HepG2 (cell line): ENCODE data around the gene NF2. TPM values are rescaled to one million over a fixed set of nuclear protein-coding genes. Genes with fewer than 3 reads are reported as not detected.

Experiments
- CENPBD1 ChIP-seq: sonication (generic); formaldehyde crosslinking; IDR thresholded peaks from 2 replicates; pipeline ENCODE4 v1.8.0; 2022; ENCODE audit warnings: missing genetic modification reagents, low read depth, mild to moderate bottlenecking, borderline replicate concordance
- ELF4 ChIP-seq: sonication (generic); formaldehyde crosslinking; IDR thresholded peaks from 2 replicates; pipeline ENCODE4 v1.5.0; 2020; ENCODE audit warnings: missing genetic modification reagents, mild to moderate bottlenecking, moderate library complexity, borderline replicate concordance
- EP300 ChIP-seq, 3 experiments: sonication (generic) in 1 of 3; formaldehyde crosslinking in 1 of 3; IDR thresholded peaks; 2 replicates each; pipeline versions ENCODE4 v1.5.1 to v1.6.1; 2011 to 2020; ENCODE audit warnings: low read depth in 2 of 3, low read length in 2 of 3, borderline replicate concordance in 1 of 3, improper control_type of control experiment in 1 of 3, mild to moderate bottlenecking in 1 of 3, missing genetic modification reagents in 1 of 3, moderate library complexity in 1 of 3
- NR2F1 ChIP-seq, 2 experiments: fragments of 450-650 bp in 1 of 2; formaldehyde crosslinking in 1 of 2; IDR thresholded peaks; 2 replicates each; pipeline versions ENCODE4 v1.5.0 to v1.6.1; 2016 to 2020; ENCODE audit warnings: mild to moderate bottlenecking in 1 of 2, missing compliant biosample characterization in 1 of 2, missing genetic modification reagents in 1 of 2, moderate library complexity in 1 of 2
- PRMT3 ChIP-seq: sonication (generic); formaldehyde crosslinking; IDR thresholded peaks from 2 replicates; pipeline ENCODE4 v1.8.1; 2022; ENCODE audit warnings: low read depth, mild to moderate bottlenecking, moderate library complexity, missing genetic modification reagents, borderline replicate concordance
- RARA ChIP-seq: IDR thresholded peaks from 2 replicates; pipeline ENCODE4 v1.6.1; 2016; ENCODE audit warnings: missing genetic modification reagents, missing compliant biosample characterization
- SNRNP70 ChIP-seq: fragments of 200-400 bp; formaldehyde crosslinking; IDR thresholded peaks from 2 replicates; pipeline ENCODE4 v1.6.1; 2017; ENCODE audit warnings: mild to moderate bottlenecking, low read depth, low read length, moderate library complexity
- SOX13 ChIP-seq, 3 experiments: fragments of 450-650 bp in 1 of 3; sonication (generic) in 1 of 3; formaldehyde crosslinking in 1 of 3; IDR thresholded peaks in 2 of 3; conservative IDR thresholded peaks in 1 of 3; 2 replicates each; pipeline versions ENCODE4 v1.5.0 to v1.6.1; 2016 to 2020; ENCODE audit warnings: antibody characterized with exemption in 1 of 3, mild to moderate bottlenecking in 1 of 3, missing compliant biosample characterization in 1 of 3, missing genetic modification reagents in 1 of 3, moderate library complexity in 1 of 3
- TSC22D2 ChIP-seq: sonication (generic); formaldehyde crosslinking; IDR thresholded peaks from 2 replicates; pipeline ENCODE4 v1.5.1; 2020; ENCODE audit warnings: missing genetic modification reagents, mild to moderate bottlenecking, borderline replicate concordance
- ZFP36L2 ChIP-seq: sonication (generic); formaldehyde crosslinking; IDR thresholded peaks from 2 replicates; pipeline ENCODE4 v1.4.0; 2020; ENCODE audit warnings: missing genetic modification reagents
- ZMYM3 ChIP-seq: sonication (generic); formaldehyde crosslinking; IDR thresholded peaks from 2 replicates; pipeline ENCODE4 v1.5.1; 2020; ENCODE audit warnings: mild to moderate bottlenecking, missing genetic modification reagents
- ZNF263 ChIP-seq: sonication (generic); formaldehyde crosslinking; IDR thresholded peaks from 2 replicates; pipeline ENCODE4 v1.4.0; 2020; ENCODE audit warnings: missing genetic modification reagents
- ZNF318 ChIP-seq: sonication (generic); formaldehyde crosslinking; IDR thresholded peaks from 2 replicates; pipeline ENCODE4 v1.4.0; 2020; ENCODE audit warnings: mild to moderate bottlenecking, missing genetic modification reagents
- ZNF335 ChIP-seq: sonication (generic); formaldehyde crosslinking; IDR thresholded peaks from 2 replicates; pipeline ENCODE4 v1.4.0; 2020; ENCODE audit warnings: missing genetic modification reagents
- ZNF547 ChIP-seq: sonication (generic); formaldehyde crosslinking; IDR thresholded peaks from 2 replicates; pipeline ENCODE4 v1.5.1; 2020; ENCODE audit warnings: mild to moderate bottlenecking, missing genetic modification reagents
- ZNF615 ChIP-seq: sonication (generic); formaldehyde crosslinking; IDR thresholded peaks from 2 replicates; pipeline ENCODE4 v1.5.0; 2020; ENCODE audit warnings: mild to moderate bottlenecking, missing genetic modification reagents, borderline replicate concordance
- polyA plus RNA-seq, 8 experiments: library from polyadenylated mRNA; depleted of rRNA in 3 of 8; stranded (reverse) in 7 of 8; unstranded in 1 of 8; fragments of >200 nt; fragmentation: Illumina TruSeq in 4 of 8; extraction: Trizol in 4 of 8; gene quantifications; 2 replicates each; pipeline versions ENCODE4 v1.2.1 to v1.2.3, GENCODE V29; 2011 to 2016; ENCODE audit warnings: low read depth in 4 of 8, missing spikeins in 1 of 8, mixed read lengths in 1 of 8; ENCODE audit not compliant: insufficient read depth in 1 of 8
- total RNA-seq, 5 experiments: library from RNA; depleted of rRNA; stranded (reverse); fragments of >200 nt; fragmentation: Illumina TruSeq; extraction: Trizol; gene quantifications; 2 replicates each; pipeline ENCODE4 v1.2.3, GENCODE V29; 2016; ENCODE audit warnings: low read depth in 1 of 5

Gene NF2
- total and polyA plus RNA-seq, 2 of the 13 experiments (the other 11 are each of a cell fraction or from before 2014, with no cell fraction given), result 9.3 to 33.3 TPM

DNA sequence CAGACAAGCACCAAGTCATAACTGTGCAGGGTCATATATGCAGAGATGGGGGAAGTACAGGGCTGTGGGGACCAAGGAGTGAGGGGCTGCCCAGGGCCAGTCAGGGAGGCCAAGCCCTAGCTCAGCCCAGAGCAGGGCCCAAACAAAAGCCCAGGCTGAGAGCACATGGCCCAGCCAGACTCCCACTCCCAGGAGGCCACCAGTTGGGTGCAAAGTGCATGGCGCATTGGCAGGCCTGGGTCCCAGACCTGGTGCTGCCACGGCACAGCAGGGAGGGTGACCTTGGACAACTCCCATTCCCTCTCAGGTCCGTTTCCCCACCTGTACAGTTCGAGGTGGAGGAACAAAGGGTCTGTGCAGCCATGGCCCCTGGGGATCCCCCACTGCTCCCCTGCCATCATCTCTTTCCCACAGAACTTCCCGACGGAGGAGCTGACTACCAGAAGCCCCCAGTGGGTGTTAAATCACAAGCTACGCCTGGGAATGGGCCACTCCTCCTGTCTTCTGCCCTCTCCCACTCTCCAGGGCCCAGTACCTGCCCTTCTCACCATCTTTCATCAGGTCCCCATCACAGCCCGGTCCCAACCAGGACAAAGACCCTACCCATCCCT, 23.1 kb upstream of the NF2 start (continued):
- TF ChIP-seq ZNF318 (CRISPR knock-in tag), result peak; percentile 94
- TF ChIP-seq ZNF263 (CRISPR knock-in tag), result peak; percentile 61; the same call in 1 of the 2 replicates
- peak in 1 of 2 experiments; percentile 17; a peak in 1 of 4 replicates for TF ChIP-seq NR2F1 (CRISPR knock-in tag; IDR thresholded peaks at IDR 0.05)
- peak; percentile 60; the same call in 1 of the 2 replicates for TF ChIP-seq CENPBD1 (CRISPR knock-in tag)
- TF ChIP-seq TSC22D2 (CRISPR knock-in tag), result peak; percentile 22; the same call in 1 of the 2 replicates
- TF ChIP-seq ZNF615, result 0 out of 2 replicates have a peak, but pooled peaks have one; percentile 39
- TF ChIP-seq ZNF547, result no peak; the same call in 1 of the 2 replicates
- peak; percentile 89 for TF ChIP-seq ZMYM3
- peak in 1 of 2 experiments; percentile 35; a peak in 2 of 4 replicates for TF ChIP-seq EP300 (IDR thresholded peaks at IDR 0.05; ENCODE audit: low read depth in 2 of 2, low read length in 2 of 2)
- TF ChIP-seq EP300 (CRISPR knock-in tag; IDR thresholded peaks at IDR 0.05; ENCODE audit: borderline replicate concordance), result no peak; the same call in 1 of the 2 replicates
- TF ChIP-seq SNRNP70, result no peak
- no peak for TF ChIP-seq ZNF335 (CRISPR knock-in tag)
- no peak for TF ChIP-seq ELF4 (CRISPR knock-in tag)
- no peak for TF ChIP-seq SOX13 (IDR thresholded peaks at IDR 0.05)
- peak; percentile 29 to 64; a peak in 2 of 4 replicates for TF ChIP-seq SOX13 (CRISPR knock-in tag; conservative IDR thresholded peaks at IDR 0.05 in 1 of 2, IDR thresholded peaks at IDR 0.05 in 1 of 2)
- TF ChIP-seq RARA (CRISPR knock-in tag), result peak; percentile 70
- TF ChIP-seq ZFP36L2 (CRISPR knock-in tag), result no peak; the same call in 1 of the 2 replicates
- peak; percentile 26; the same call in 1 of the 2 replicates for TF ChIP-seq PRMT3
